Measurements from ENCODE around the gene SLC18A3. TPM values are rescaled to one million over a fixed set of nuclear protein-coding genes. Genes with fewer than 3 reads are reported as not detected.
A peak's percentile ranks its signal among the peaks of the same experiment; 100 is the strongest.

The SLC18A3 gene
- polyA plus RNA-seq, 1 of the 3 experiments (the other 2 are of a cell fraction) = 1.7 TPM

- no peak overlapping the region for H3K27ac ChIP-seq (ENCODE audit: low read depth in 2 of 2, low read length in 1 of 2)
- TF ChIP-seq MEF2A (IDR thresholded peaks at IDR 0.05; ENCODE audit: borderline replicate concordance, low read depth) (no peak), ELF1 (IDR thresholded peaks at IDR 0.05) (no peak), MXI1 (IDR thresholded peaks at IDR 0.05; ENCODE audit: low read depth, low read length) (no peak), MAX (IDR thresholded peaks at IDR 0.05; ENCODE audit: low read depth) (no peak), IRF3 (IDR thresholded peaks at IDR 0.05; ENCODE audit: low read depth, low read length) (no peak), CTCF (IDR thresholded peaks at IDR 0.05) (no peak), GATA2 (CRISPR knock-in tag; IDR thresholded peaks at IDR 0.05) (no peak), EZH2phosphoT487 (IDR thresholded peaks at IDR 0.05; ENCODE audit: borderline replicate concordance, low read depth) (no peak), USF2 (IDR thresholded peaks at IDR 0.05; ENCODE audit: borderline replicate concordance, low read depth, low read length) (no peak), YY1 (IDR thresholded peaks at IDR 0.05; ENCODE audit: low read depth) (no peak), CHD2 (IDR thresholded peaks at IDR 0.05; ENCODE audit: low read length, partially characterized antibody) (no peak)
- WGBS (ENCODE audit: low lambda C conversion rate) = 75% methylated on average over 13 of the region's 17 CpGs
- no peaks in the 10 kb centered on the region for H3K9me2 ChIP-seq
- no peaks in the 10 kb centered on the region for H3F3A ChIP-seq (replicated peaks; ENCODE audit: insufficient read depth)
- no peak overlapping the region for H3K9ac ChIP-seq
- no peaks in the 10 kb centered on the region for H4K20me1 ChIP-seq (ENCODE audit: insufficient read depth)
- H3K4me2 ChIP-seq = no peak overlapping the region
- no peak overlapping the region for H3K4me3 ChIP-seq (ENCODE audit: low read depth in 2 of 2, low read length in 1 of 2)
- H3K79me2 ChIP-seq (ENCODE audit: insufficient read depth) = no peaks in the 10 kb centered on the region
- no peaks in the 10 kb centered on the region for H3K36me3 ChIP-seq (replicated peaks in 1 of 2; ENCODE audit: control insufficient read depth in 1 of 2, insufficient read depth in 2 of 2, low read length in 1 of 2)
- H3K9me3 ChIP-seq = no peaks in the 10 kb centered on the region
- H3K4me1 ChIP-seq (ENCODE audit: control insufficient read depth in 1 of 2, insufficient read depth in 2 of 2, low read depth in 1 of 2, low read length in 1 of 2) = peaks cover 0 to 8% of the 10 kb centered on the region in 2 experiments; a peak in 1 of 4 replicates
- no peak for DNase-seq
- CTCF ChIA-PET = interaction anchor here (0.7 to 1.2 kb wide), 2 partner anchors 31 to 54 kb away, joined by 3 to 5 read pairs; no protein-coding TSS in a partner anchor
- H2AFZ ChIP-seq (ENCODE audit: low read depth) = no peak overlapping the region
- POLR2A ChIA-PET = no interaction called here
- H3K27me3 ChIP-seq (ENCODE audit: insufficient read depth) = no peaks in the 10 kb centered on the region
Observed at GRCh38 chr10:49649294-49649693, 39.2 kb downstream of the SLC18A3 start.

- H3K79me2 ChIP-seq (ENCODE audit: insufficient read depth) = no peaks in the 10 kb centered on the region
- CTCF ChIA-PET = interaction anchor here (1.1 to 1.6 kb wide), 3 partner anchors 12 to 57 kb away, joined by 3 to 5 read pairs (median 3); no protein-coding TSS in a partner anchor
- no peak overlapping the region for H2AFZ ChIP-seq (ENCODE audit: low read depth)
- H3K27me3 ChIP-seq (ENCODE audit: insufficient read depth) = no peaks in the 10 kb centered on the region
- peak; percentile 3 for DNase-seq
- no peaks in the 10 kb centered on the region for H3K9me3 ChIP-seq
- H3K4me3 ChIP-seq (ENCODE audit: low read depth in 2 of 2, low read length in 1 of 2) = no peak overlapping the region
- H3K4me2 ChIP-seq = no peak overlapping the region
- no peak overlapping the region for H3K27ac ChIP-seq (ENCODE audit: low read depth in 2 of 2, low read length in 1 of 2)
- no peaks in the 10 kb centered on the region for H3K36me3 ChIP-seq (replicated peaks in 1 of 2; ENCODE audit: control insufficient read depth in 1 of 2, insufficient read depth in 2 of 2, low read length in 1 of 2)
- H3F3A ChIP-seq (replicated peaks; ENCODE audit: insufficient read depth) = no peaks in the 10 kb centered on the region
- H3K4me1 ChIP-seq (ENCODE audit: control insufficient read depth in 1 of 2, insufficient read depth in 2 of 2, low read depth in 1 of 2, low read length in 1 of 2) = peaks cover 0 to 12% of the 10 kb centered on the region in 2 experiments; a peak in 1 of 4 replicates
- no peaks in the 10 kb centered on the region for H4K20me1 ChIP-seq (ENCODE audit: insufficient read depth)
- POLR2A ChIA-PET = no interaction called here
- WGBS (ENCODE audit: low lambda C conversion rate) = 35% methylated on average over 7 of the region's 8 CpGs
- no peaks in the 10 kb centered on the region for H3K9me2 ChIP-seq
- H3K9ac ChIP-seq = no peak overlapping the region
- TF ChIP-seq RFX5 (IDR thresholded peaks at IDR 0.05; ENCODE audit: low read length) (no peak), FOXM1 (IDR thresholded peaks at IDR 0.05; ENCODE audit: low read depth) (no peak), EP300 (IDR thresholded peaks at IDR 0.05; ENCODE audit: borderline replicate concordance in 1 of 2, low read depth in 1 of 2, low read length in 1 of 2) (no peak), MEF2A (IDR thresholded peaks at IDR 0.05; ENCODE audit: borderline replicate concordance, low read depth) (no peak), CHD2 (IDR thresholded peaks at IDR 0.05; ENCODE audit: low read length, partially characterized antibody) (no peak), TAF1 (IDR thresholded peaks at IDR 0.05; ENCODE audit: borderline replicate concordance, low read depth, low read length) (no peak), TCF12 (IDR thresholded peaks at IDR 0.05) (no peak), ELF1 (IDR thresholded peaks at IDR 0.05) (no peak), SIN3A (IDR thresholded peaks at IDR 0.05; ENCODE audit: borderline replicate concordance, low read depth, low read length) (no peak), CTCF (IDR thresholded peaks at IDR 0.05) (no peak), TEAD4 (IDR thresholded peaks at IDR 0.05; ENCODE audit: borderline replicate concordance, insufficient read depth) (no peak)
Observed at GRCh38 chr10:49649936-49650723, 40.0 kb downstream of the SLC18A3 start.
